Trophoblast cell (in vitro differentiated cells and primary cell): ENCODE results near the gene RBM46. TPM values are rescaled to one million over a fixed set of nuclear protein-coding genes. Genes with fewer than 3 reads are reported as not detected.

Experiments used
- DNase-seq, 2 donors: peaks; one replicate each; pipeline ENCODE4 v3.0.0-alpha.2; 2016
- H2AFZ ChIP-seq: 2 replicates; pipeline ENCODE4 v1.6.1; 2013; ENCODE audit warnings: low read length, moderate library complexity, mild to moderate bottlenecking; ENCODE audit not compliant: insufficient read depth, poor library complexity
- H2AK5ac ChIP-seq: 2 replicates; pipeline ENCODE4 v1.6.1; 2013; ENCODE audit warnings: mild to moderate bottlenecking, low read length
- H2BK120ac ChIP-seq: 2 replicates; pipeline ENCODE4 v1.6.1; 2013; ENCODE audit warnings: low read length, mild to moderate bottlenecking, moderate library complexity; ENCODE audit not compliant: insufficient read depth, poor library complexity
- H2BK12ac ChIP-seq: 2 replicates; pipeline ENCODE4 v1.6.1; 2013; ENCODE audit warnings: mild to moderate bottlenecking, low read length, moderate library complexity
- H2BK5ac ChIP-seq: 2 replicates; pipeline ENCODE4 v1.6.1; 2013; ENCODE audit warnings: low read length, low read depth, moderate library complexity, mild to moderate bottlenecking; ENCODE audit not compliant: poor library complexity
- H3K14ac ChIP-seq: 2 replicates; pipeline ENCODE4 v1.6.1; 2013; ENCODE audit warnings: mild to moderate bottlenecking, low read length
- H3K18ac ChIP-seq: 2 replicates; pipeline ENCODE4 v1.6.1; 2013; ENCODE audit warnings: mild to moderate bottlenecking, low read length
- H3K23ac ChIP-seq: 2 replicates; pipeline ENCODE4 v1.6.1; 2013; ENCODE audit warnings: low read length
- H3K27ac ChIP-seq: 2 replicates; pipeline ENCODE4 v1.5.1; 2013; ENCODE audit warnings: low read depth, mild to moderate bottlenecking, inconsistent platforms, low read length, moderate library complexity
- H3K27me3 ChIP-seq: 2 replicates; pipeline ENCODE4 v1.6.1; 2013; ENCODE audit warnings: inconsistent platforms, mild to moderate bottlenecking, low read length, moderate library complexity; ENCODE audit not compliant: insufficient read depth
- H3K36me3 ChIP-seq, 2 experiments: 1 replicate in 1 of 2; 2 replicates in 1 of 2; pipeline ENCODE4 v1.6.1; 2013; ENCODE audit warnings: low read length in 2 of 2, mild to moderate bottlenecking in 2 of 2, moderate library complexity in 1 of 2; ENCODE audit not compliant: insufficient read depth in 2 of 2, control insufficient read depth in 1 of 2
- H3K4ac ChIP-seq: 2 replicates; pipeline ENCODE4 v1.6.1; 2013; ENCODE audit warnings: low read depth, mild to moderate bottlenecking, low read length, moderate library complexity
- H3K4me1 ChIP-seq, 2 experiments: 1 replicate in 1 of 2; 2 replicates in 1 of 2; pipeline ENCODE4 v1.6.1; 2013; ENCODE audit warnings: low read length in 2 of 2, mild to moderate bottlenecking in 2 of 2, moderate library complexity in 1 of 2; ENCODE audit not compliant: insufficient read depth in 2 of 2, control insufficient read depth in 1 of 2
- H3K4me2 ChIP-seq: 2 replicates; pipeline ENCODE4 v1.6.1; 2013; ENCODE audit warnings: inconsistent platforms, mild to moderate bottlenecking, low read length, moderate library complexity
- H3K4me3 ChIP-seq: 2 replicates; pipeline ENCODE4 v1.5.1; 2013; ENCODE audit warnings: mild to moderate bottlenecking, low read depth, low read length, inconsistent platforms
- H3K79me1 ChIP-seq: one replicate; pipeline ENCODE4 v1.6.1; 2013; ENCODE audit warnings: low read length
- H3K79me2 ChIP-seq: 2 replicates; pipeline ENCODE4 v1.6.1; 2013; ENCODE audit warnings: low read length, mild to moderate bottlenecking; ENCODE audit not compliant: control insufficient read depth, insufficient read depth, poor library complexity
- H3K9ac ChIP-seq: 2 replicates; pipeline ENCODE4 v1.6.1; 2013; ENCODE audit warnings: mild to moderate bottlenecking, low read length
- H3K9me3 ChIP-seq: 2 replicates; pipeline ENCODE4 v1.6.1; 2013; ENCODE audit warnings: low read depth, mild to moderate bottlenecking, control low read depth, inconsistent platforms, low read length; ENCODE audit not compliant: insufficient read depth
- H4K12ac ChIP-seq: 2 replicates; pipeline ENCODE4 v1.6.1; 2013; ENCODE audit warnings: low read depth, mild to moderate bottlenecking, low read length, moderate library complexity
- H4K8ac ChIP-seq: 2 replicates; pipeline ENCODE4 v1.6.1; 2013; ENCODE audit warnings: low read depth, mild to moderate bottlenecking, low read length, moderate library complexity
- H4K91ac ChIP-seq: one replicate; pipeline ENCODE4 v1.6.1; 2013; ENCODE audit warnings: low read depth, mild to moderate bottlenecking, low read length, moderate library complexity
- WGBS: extraction: QIAGEN DNeasy Blood & Tissue Kit; methylation state at CpG from one replicate; pipeline ENCODE4 v1.1.7; 2013; ENCODE audit warnings: missing lambda C conversion rate; ENCODE audit not compliant: insufficient read length, insufficient coverage; ENCODE audit errors: extremely low coverage; 5-methylcytosine and 5-hydroxymethylcytosine counted together
- polyA plus RNA-seq: library from polyadenylated mRNA; stranded (reverse); fragments of 200-250 nt; gene quantifications from 2 replicates; pipeline ENCODE4 v1.2.3, GENCODE V29; 2013

Gene RBM46, protein sequence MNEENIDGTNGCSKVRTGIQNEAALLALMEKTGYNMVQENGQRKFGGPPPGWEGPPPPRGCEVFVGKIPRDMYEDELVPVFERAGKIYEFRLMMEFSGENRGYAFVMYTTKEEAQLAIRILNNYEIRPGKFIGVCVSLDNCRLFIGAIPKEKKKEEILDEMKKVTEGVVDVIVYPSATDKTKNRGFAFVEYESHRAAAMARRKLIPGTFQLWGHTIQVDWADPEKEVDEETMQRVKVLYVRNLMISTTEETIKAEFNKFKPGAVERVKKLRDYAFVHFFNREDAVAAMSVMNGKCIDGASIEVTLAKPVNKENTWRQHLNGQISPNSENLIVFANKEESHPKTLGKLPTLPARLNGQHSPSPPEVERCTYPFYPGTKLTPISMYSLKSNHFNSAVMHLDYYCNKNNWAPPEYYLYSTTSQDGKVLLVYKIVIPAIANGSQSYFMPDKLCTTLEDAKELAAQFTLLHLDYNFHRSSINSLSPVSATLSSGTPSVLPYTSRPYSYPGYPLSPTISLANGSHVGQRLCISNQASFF
- polyA plus RNA-seq, result 0.04 TPM in 1 of 2 replicates, not detected in the other

DNA sequence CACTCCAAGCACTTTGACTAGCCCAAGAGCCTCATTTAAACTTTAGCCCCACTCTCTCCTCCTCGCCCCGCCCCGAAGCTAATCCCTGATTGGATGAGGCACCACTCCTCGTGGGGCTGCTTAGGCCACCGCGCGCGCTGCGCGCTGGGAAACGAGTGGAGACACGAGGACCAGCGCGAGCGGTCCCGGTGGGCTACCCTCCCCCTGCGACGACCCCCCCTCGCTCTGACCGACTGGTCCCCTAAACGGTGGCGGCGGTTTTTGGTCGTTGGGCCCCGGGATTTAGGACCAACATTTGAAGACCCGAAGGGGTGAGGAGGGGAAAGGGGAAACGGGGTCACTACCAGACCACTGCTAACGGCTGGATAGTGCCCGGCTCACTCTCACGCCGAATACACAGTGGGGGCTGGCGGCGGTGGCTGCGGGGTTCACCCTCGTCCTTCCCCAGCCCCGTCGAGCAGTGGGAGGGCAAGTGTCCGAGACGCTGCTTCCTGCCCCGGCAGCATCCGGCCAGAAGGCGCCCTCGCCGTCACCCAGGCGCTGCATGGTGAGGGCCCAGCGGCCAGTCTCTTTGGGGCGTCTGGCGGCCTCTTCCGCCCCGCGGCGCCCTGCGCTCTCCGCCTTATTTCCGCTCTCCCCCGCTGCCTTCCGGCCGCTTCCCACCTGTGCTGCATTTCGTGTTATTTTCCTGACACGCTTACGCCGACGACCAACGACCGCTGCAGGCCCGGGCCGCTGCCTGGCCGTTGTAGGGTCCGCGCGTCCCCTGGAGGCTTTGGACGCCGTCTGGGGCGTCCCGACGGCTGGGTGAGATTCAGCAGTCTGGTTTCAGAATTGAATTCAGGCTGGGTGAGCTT, at the start of gene RBM46:
RBM46 (plus strand) TSS at position 147 of the 857 bp plus-strand sequence. CDS start 15,481 bp downstream, outside the sequence.
- no peaks in the 10 kb centered on the region for H3K4me1 ChIP-seq
- no CpG with 5 or more reads among the region's 76 CpGs for WGBS
- no peaks in the 10 kb centered on the region for H3K79me1 ChIP-seq
- no peak within 1 kb of the TSS for H2BK12ac ChIP-seq
- H2BK5ac ChIP-seq, result no peak within 1 kb of the TSS
- H3K9ac ChIP-seq, result no peak within 1 kb of the TSS
- no peak within 1 kb of the TSS for H3K4me2 ChIP-seq
- no peaks in the 10 kb centered on the region for H3K27me3 ChIP-seq
- no peak within 1 kb of the TSS for H3K27ac ChIP-seq
- H2AK5ac ChIP-seq, result no peak within 1 kb of the TSS
- no peak within 1 kb of the TSS for H4K91ac ChIP-seq
- H3K36me3 ChIP-seq, result no peaks in the 10 kb centered on the region
- H3K79me2 ChIP-seq, result no peaks in the 10 kb centered on the region
- H2BK120ac ChIP-seq, result no peak within 1 kb of the TSS
- no peak within 1 kb of the TSS for H3K23ac ChIP-seq
- peaks cover 1% of the 10 kb centered on the region for H3K9me3 ChIP-seq
- H3K4me3 ChIP-seq, result no peak within 1 kb of the TSS
- no peak within 1 kb of the TSS for H4K8ac ChIP-seq
- H3K4ac ChIP-seq, result no peak within 1 kb of the TSS
- DNase-seq, result no peak
- H3K18ac ChIP-seq, result no peak within 1 kb of the TSS
- H2AFZ ChIP-seq, result no peak within 1 kb of the TSS
- H4K12ac ChIP-seq, result no peak within 1 kb of the TSS
- no peak within 1 kb of the TSS for H3K14ac ChIP-seq

DNA sequence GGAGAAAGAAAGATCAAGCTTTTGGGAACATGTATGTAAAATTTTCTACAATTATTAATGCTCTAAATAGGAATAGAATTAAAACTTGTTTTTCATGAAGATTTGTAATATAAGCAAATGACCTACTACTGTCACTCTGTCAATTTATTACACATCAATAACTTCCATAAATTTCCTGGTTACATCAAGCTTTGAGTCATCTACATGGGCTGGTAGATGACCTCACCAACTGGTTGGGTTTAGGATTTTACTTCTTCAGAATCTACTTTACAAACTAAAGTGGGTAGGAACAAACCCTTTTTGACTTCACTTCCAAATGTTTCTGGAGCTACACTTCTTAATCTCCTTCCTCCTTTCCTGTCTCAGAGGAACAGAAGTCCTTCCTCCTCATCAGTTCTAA, 49.3 kb upstream of the RBM46 start:
- Histone ChIP-seq H2AFZ (no peak overlapping the region), H3K4me1 (no peaks in the 10 kb centered on the region)

DNA sequence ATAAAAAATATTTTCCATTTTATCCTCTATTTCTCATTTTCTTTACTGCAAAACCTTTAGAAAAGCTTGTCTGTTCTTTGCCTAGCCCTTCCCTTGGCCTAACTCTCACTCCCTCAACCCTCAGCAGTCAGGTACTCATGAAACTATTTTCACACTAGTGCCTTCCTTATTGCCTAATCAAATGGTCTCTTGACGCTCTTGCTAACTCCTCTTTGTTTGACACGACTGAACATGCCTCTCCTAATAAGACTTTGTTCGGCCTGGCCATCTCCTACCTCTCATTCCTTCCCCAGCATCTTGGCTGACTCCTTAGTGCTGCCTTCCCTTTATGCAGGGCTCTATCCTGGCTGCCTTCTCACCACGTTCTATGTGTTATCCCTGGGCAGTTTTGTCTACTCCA, 48.4 kb upstream of the RBM46 start:
- H3K79me2 ChIP-seq, result no peaks in the 10 kb centered on the region
- H2BK12ac ChIP-seq, result no peak overlapping the region
- no peak for DNase-seq
- no peak overlapping the region for H3K4me2 ChIP-seq
- no peak overlapping the region for H4K91ac ChIP-seq
- H2AFZ ChIP-seq, result no peak overlapping the region
- no peak overlapping the region for H3K9ac ChIP-seq
- no CpG with 5 or more reads among the region's 4 CpGs for WGBS
- H3K23ac ChIP-seq, result no peak overlapping the region
- no peak overlapping the region for H4K8ac ChIP-seq
- no peaks in the 10 kb centered on the region for H3K9me3 ChIP-seq
- no peak overlapping the region for H4K12ac ChIP-seq
- no peak overlapping the region for H3K4ac ChIP-seq
- no peaks in the 10 kb centered on the region for H3K79me1 ChIP-seq
- no peak overlapping the region for H2BK120ac ChIP-seq
- no peaks in the 10 kb centered on the region for H3K36me3 ChIP-seq
- no peak overlapping the region for H3K4me3 ChIP-seq
- no peaks in the 10 kb centered on the region for H3K4me1 ChIP-seq
- no peak overlapping the region for H3K27ac ChIP-seq
- H3K27me3 ChIP-seq, result no peaks in the 10 kb centered on the region
- H3K14ac ChIP-seq, result no peak overlapping the region
- H2BK5ac ChIP-seq, result no peak overlapping the region
- no peak overlapping the region for H3K18ac ChIP-seq
- H2AK5ac ChIP-seq, result no peak overlapping the region

More for the DNA sequence above, 49.3 kb upstream of the RBM46 start:
- DNase-seq, result no peak
- H3K27ac ChIP-seq, result no peak overlapping the region
- no peak overlapping the region for H3K4me2 ChIP-seq
- H2AK5ac ChIP-seq, result no peak overlapping the region
- H3K14ac ChIP-seq, result no peak overlapping the region
- no peak overlapping the region for H3K9ac ChIP-seq
- no peak overlapping the region for H3K4me3 ChIP-seq
- no peaks in the 10 kb centered on the region for H3K9me3 ChIP-seq
- no peak overlapping the region for H2BK5ac ChIP-seq
- no peaks in the 10 kb centered on the region for H3K79me2 ChIP-seq
- no peak overlapping the region for H3K18ac ChIP-seq
- no peaks in the 10 kb centered on the region for H3K79me1 ChIP-seq
- H3K4ac ChIP-seq, result no peak overlapping the region
- no peak overlapping the region for H2BK12ac ChIP-seq
- H3K36me3 ChIP-seq, result no peaks in the 10 kb centered on the region
- no peak overlapping the region for H4K8ac ChIP-seq
- no peak overlapping the region for H4K91ac ChIP-seq
- H2BK120ac ChIP-seq, result no peak overlapping the region
- no peak overlapping the region for H3K23ac ChIP-seq
- H3K27me3 ChIP-seq, result no peaks in the 10 kb centered on the region
- no peak overlapping the region for H4K12ac ChIP-seq

DNA sequence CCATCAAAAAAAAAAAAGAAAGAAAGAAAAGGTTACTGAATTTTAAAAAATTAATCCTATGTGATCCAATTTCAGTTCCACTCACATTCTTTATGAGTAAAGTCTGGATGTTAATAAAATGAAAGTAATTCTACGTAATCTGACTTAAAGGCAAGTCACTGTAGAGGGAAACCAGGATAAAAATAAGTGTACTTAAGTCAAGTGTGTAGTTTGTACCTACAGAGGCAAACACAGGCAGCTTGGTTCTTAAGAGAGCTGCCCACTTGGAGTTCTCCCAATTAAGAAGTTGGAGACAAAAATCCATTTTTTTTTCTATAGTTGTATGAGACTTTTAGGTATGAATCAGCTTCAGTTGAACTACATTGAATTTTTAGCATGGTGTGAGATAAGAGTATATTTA, 44.3 kb upstream of the RBM46 start:
- no peak overlapping the region for H3K18ac ChIP-seq
- no peak overlapping the region for H3K4ac ChIP-seq
- no peak overlapping the region for H4K91ac ChIP-seq
- no CpG with 5 or more reads among the region's 1 CpG for WGBS
- H4K12ac ChIP-seq, result no peak overlapping the region
- no peak overlapping the region for H3K9ac ChIP-seq
- H3K27me3 ChIP-seq, result peaks cover 13% of the 10 kb centered on the region
- H3K27ac ChIP-seq, result no peak overlapping the region
- no peak for DNase-seq
- H2AK5ac ChIP-seq, result no peak overlapping the region
- H3K4me3 ChIP-seq, result no peak overlapping the region
- H2BK5ac ChIP-seq, result no peak overlapping the region
- no peak overlapping the region for H3K23ac ChIP-seq
- H3K4me1 ChIP-seq, result peaks cover 0 to 3% of the 10 kb centered on the region in 2 experiments
- no peak overlapping the region for H2AFZ ChIP-seq
- H3K9me3 ChIP-seq, result no peaks in the 10 kb centered on the region
- no peaks in the 10 kb centered on the region for H3K79me2 ChIP-seq
- no peak overlapping the region for H4K8ac ChIP-seq
- no peak overlapping the region for H3K14ac ChIP-seq
- no peak overlapping the region for H2BK12ac ChIP-seq
- H3K4me2 ChIP-seq, result no peak overlapping the region
- no peak overlapping the region for H2BK120ac ChIP-seq
- no peaks in the 10 kb centered on the region for H3K36me3 ChIP-seq
- H3K79me1 ChIP-seq, result no peaks in the 10 kb centered on the region
